Measurements from ENCODE around the gene TCN1. TPM values are rescaled to one million over a fixed set of nuclear protein-coding genes. Genes with fewer than 3 reads are reported as not detected.
"Not testable (repeated sequence)": the region's sequence is repeated elsewhere in the genome, so short reads cannot be mapped to it uniquely, and the experiment has no call there.

Gene TCN1
- polyA plus RNA-seq, 4 donors = 0.34 to 0.58 (median 0.57) TPM; not detected in 1

GRCh38 chr11:59857439-59858434 is 8.6 kb downstream of the TCN1 start:
- no peak for DNase-seq (ENCODE audit: low read depth in 4 of 4, low spot score in 3 of 4)

- DNase-seq (ENCODE audit: low read depth in 4 of 4, low spot score in 3 of 4) = no peak
Observed at GRCh38 chr11:59854871-59855270, 11.4 kb downstream of the TCN1 start.

DNA sequence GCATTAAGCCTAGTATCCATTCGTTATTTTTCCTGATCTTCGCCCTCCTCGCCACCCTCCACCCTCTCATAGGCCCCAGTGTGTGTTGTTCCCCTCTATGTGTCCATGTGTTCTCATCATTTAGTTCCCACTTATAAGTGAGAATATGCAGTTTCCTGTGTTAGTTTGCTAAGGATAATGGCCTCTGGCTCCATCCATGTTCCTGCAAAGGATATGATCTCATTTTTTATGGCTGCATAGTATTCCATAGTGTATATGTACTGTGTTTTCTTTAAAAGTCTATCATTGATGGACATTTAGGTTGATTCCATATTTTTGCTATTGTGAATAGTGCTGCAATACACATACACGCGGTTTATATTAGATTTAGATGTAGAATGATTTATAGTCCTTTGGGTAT is 14.9 kb downstream of the TCN1 start:
- DNase-seq (ENCODE audit: low read depth in 4 of 4, low spot score in 3 of 4) = not testable (repeated sequence)

DNA sequence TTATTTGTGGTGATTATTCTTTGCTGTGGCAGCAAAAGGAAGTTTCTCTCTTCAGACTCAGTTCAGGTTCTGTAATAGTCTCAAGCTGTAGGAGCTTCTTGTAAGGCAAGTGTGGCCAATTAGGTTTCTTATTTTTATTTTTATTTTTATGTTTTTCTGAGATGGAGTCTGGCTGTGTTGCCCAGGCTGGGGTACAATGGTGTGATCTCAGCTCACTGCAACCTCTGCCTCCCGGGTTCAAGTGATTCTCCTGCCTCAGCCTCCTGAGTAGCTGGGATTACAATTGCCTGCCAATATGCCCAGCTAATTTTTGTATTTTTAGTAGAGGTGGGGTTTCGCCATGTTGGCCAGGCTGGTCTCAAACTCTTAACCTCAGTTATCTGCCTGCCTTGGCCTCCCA is 16.7 kb downstream of the TCN1 start:
- DNase-seq (ENCODE audit: low read depth in 4 of 4, low spot score in 3 of 4) = not testable (repeated sequence)

DNA sequence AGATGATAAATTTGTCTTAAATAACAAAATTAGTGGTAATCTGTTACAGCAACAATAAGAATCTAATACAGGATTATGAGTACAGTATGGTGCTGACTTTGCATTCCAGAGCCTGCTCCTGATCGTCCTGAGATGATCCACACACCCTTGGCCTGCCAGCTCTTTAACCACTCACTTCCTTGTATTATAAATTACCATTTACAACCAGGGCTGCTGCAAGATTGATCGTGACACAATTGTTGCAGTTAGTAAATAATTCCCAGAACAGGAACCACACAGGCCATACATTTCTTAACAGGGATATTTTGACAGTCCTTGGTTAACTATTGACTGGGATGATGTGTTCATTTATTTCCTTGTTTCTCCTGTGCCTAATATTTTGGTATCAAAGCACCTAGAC is 17.2 kb downstream of the TCN1 start:
- DNase-seq (ENCODE audit: low read depth in 4 of 4, low spot score in 3 of 4) = no peak

- DNase-seq (ENCODE audit: low read depth in 4 of 4, low spot score in 3 of 4) = not testable (repeated sequence)
Observed at GRCh38 chr11:59848439-59848838, 17.8 kb downstream of the TCN1 start.

GRCh38 chr11:59847626-59848025 is 18.7 kb downstream of the TCN1 start:
- DNase-seq (ENCODE audit: low read depth in 4 of 4, low spot score in 3 of 4) = no peak

DNA sequence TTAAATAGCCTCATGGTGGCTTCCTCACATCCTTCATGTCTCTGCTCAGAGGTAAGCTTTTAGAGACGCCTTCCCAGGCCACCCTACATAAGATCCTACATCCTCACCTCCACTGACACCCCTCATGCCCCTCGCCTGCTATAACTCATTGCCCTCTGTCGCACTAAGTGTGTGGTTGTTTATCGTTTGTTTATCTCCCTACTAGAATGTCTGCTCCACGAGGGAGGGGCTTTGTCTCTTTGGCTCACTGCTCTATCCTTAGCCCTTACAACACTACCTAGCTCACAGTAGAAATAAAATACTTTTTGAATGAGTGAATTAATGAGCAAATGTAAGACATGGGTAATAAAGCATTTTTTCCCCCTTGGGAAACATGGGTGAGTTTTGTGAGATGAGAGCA is 19.7 kb downstream of the TCN1 start:
- no peak for DNase-seq (ENCODE audit: low read depth in 4 of 4, low spot score in 3 of 4)

- no peak for DNase-seq (ENCODE audit: low read depth in 4 of 4, low spot score in 3 of 4)
Observed at GRCh38 chr11:59845399-59845798, 20.9 kb downstream of the TCN1 start, which contains the start of gene CBLIF. TSS of gene CBLIF (minus strand) at chr11:59845499. CDS start at chr11:59845453, 46 bp downstream.

GRCh38 chr11:59842316-59842715 is 24.0 kb downstream of the TCN1 start:
- DNase-seq (ENCODE audit: low read depth in 4 of 4, low spot score in 3 of 4) = no peak

- DNase-seq (ENCODE audit: low read depth in 4 of 4, low spot score in 3 of 4) = no peak
Observed at GRCh38 chr11:59841514-59841913, 24.8 kb downstream of the TCN1 start.

DNA sequence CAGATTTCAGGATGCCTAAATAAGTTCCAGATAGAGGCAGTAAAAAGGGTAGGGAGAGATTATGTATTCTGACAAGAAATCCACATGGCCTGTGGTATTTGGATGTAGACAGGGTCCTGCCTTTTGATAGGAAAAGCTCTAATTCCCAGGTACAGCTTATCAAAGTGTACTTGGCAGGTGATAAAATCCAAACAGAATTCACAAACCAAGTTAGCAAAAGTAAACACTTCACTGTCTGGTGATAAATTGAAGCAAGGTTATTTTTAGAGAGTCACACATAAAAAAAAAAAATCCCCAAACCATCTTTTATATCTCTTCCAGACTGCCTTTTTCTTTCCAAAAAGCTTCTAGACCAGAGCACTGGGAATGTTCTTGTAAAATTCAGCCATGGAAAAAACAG is 26.7 kb downstream of the TCN1 start:
- DNase-seq (ENCODE audit: low read depth in 4 of 4, low spot score in 3 of 4) = no peak

DNA sequence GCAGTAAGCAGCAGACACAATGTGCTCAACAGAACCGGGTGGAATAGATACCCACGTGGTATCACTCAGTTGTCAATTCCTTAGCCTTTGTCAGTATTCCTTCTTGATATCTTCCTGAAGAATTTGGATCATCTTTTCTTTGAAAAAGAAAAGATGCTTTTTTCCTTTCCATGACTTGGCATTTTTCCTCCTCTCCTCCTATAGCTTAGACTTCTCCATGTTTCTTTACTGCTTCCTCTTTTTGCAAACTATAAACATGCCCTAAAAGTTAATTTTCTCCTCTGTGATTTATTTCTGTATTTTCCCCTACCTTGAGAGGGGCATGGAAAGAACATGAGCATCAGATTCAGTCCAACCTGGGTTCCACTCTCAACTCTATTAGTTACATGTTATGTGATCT is 32.7 kb downstream of the TCN1 start:
- DNase-seq (ENCODE audit: low read depth in 4 of 4, low spot score in 3 of 4) = no peak

GRCh38 chr11:59829358-59829757 is 36.9 kb downstream of the TCN1 start:
- DNase-seq (ENCODE audit: low read depth in 4 of 4, low spot score in 3 of 4) = no peak

- DNase-seq (ENCODE audit: low read depth in 4 of 4, low spot score in 3 of 4) = peak in 1 of 4 donors; percentile 21
Observed at GRCh38 chr11:59822989-59823566, 43.2 kb downstream of the TCN1 start.

- DNase-seq (ENCODE audit: low read depth in 4 of 4, low spot score in 3 of 4) = no peak
Observed at GRCh38 chr11:59818572-59818971, 47.7 kb downstream of the TCN1 start.

DNA sequence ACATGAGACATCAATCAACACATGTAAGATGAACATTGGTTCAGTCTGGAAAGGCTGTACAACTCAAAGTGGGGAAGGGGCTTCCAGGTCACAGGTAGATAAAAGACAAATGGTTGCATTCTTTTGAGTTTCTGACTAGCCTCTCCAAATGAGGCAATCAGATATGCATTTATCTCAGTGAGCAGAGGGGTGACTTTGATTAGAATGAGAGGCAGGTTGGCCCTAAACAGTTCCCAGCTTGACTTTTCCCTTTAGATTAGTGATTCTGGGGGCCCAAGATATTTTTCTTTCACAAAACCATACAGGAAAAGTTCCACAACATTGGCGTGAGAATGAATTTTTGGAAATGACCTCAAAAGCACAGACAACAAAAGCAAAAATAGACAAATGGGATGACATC is 49.9 kb downstream of the TCN1 start:
- not testable (repeated sequence) for DNase-seq (ENCODE audit: low read depth in 4 of 4, low spot score in 3 of 4)

DNA sequence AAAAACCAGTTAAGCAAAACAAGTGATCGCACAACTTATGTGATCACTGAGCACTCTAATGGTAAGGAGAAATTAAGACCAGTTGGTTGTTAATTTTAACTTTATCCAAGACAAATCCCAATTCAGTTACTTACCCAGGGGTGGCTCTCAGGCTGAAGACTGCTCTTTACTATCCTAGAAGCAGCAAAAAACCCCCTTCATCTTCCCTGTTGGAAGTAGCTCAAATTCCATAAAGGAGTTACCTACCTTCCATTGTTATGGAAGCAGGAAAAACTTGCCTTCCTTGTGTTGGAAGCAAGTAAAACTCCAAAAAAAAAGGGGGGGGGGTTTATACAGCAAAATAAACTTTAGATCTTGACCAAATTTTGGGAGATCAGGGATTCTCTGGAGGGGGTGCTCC is 50.5 kb downstream of the TCN1 start:
- no peak for DNase-seq (ENCODE audit: low read depth in 4 of 4, low spot score in 3 of 4)

- DNase-seq (ENCODE audit: low read depth in 4 of 4, low spot score in 3 of 4) = no peak
Observed at GRCh38 chr11:59814021-59814420, 52.3 kb downstream of the TCN1 start.

DNA sequence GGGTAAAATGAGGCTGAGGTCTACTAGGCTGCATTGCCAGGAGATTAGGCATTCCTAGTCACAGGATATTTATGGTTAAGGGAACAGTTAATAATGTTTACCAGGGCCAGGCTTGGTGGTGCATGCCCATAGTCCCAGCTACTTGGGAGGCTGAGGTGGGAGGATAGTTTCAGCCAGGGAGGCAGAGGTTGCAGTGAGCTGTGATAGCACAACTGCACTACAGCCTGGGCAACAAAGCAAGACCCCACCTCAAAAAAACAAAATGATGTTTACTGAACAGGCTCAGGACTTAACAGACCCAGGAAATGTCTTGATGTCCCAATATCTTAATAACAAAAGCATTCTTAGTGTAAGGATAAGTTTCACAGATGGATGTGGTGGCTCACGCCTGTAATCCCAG is 52.9 kb downstream of the TCN1 start:
- no peak for DNase-seq (ENCODE audit: low read depth in 4 of 4, low spot score in 3 of 4)

- no peak for DNase-seq (ENCODE audit: low read depth in 4 of 4, low spot score in 3 of 4)
Observed at GRCh38 chr11:59812220-59812619, 54.1 kb downstream of the TCN1 start.

- peak in 1 of 4 donors; percentile 8 for DNase-seq (ENCODE audit: low read depth in 4 of 4, low spot score in 3 of 4)
Observed at GRCh38 chr11:59810911-59811259, 55.4 kb downstream of the TCN1 start.

Measured in left renal pelvis (tissue), 4 donors.